ENCODE data around the gene TPP2.

- no peak for TF ChIP-seq CTCF (conservative IDR thresholded peaks at IDR 0.05; ENCODE audit: low read length)
- TF ChIP-seq EZH2phosphoT487 (IDR thresholded peaks at IDR 0.05; ENCODE audit: borderline replicate concordance, low read depth, low read length) = no peak
Observed at GRCh38 chr13:102682727-102683126, 85.9 kb downstream of the TPP2 start.
